GM21619 (cell line): Measurements from ENCODE around the gene RNGTT.
"Not testable (repeated sequence)": the region's sequence is repeated elsewhere in the genome, so short reads cannot be mapped to it uniquely, and the experiment has no call there.

Experiments
- ATAC-seq: cut with Tn5 transposase; IDR thresholded peaks from one replicate; pipeline ENCODE4 v1.9.1; 2021; ENCODE audit not compliant: unreplicated experiment

RNGTT gene

GRCh38 chr6:88741071-88741470, 222.3 kb downstream of the RNGTT start:
- no peak for ATAC-seq

GRCh38 chr6:88734544-88734943, 228.9 kb downstream of the RNGTT start:
- ATAC-seq, result no peak

- no peak for ATAC-seq
Observed at GRCh38 chr6:88730611-88731011, 232.8 kb downstream of the RNGTT start.

- ATAC-seq, result no peak
Observed at GRCh38 chr6:88728756-88729155, 234.7 kb downstream of the RNGTT start.

GRCh38 chr6:88726409-88726808, 237.0 kb downstream of the RNGTT start:
- ATAC-seq, result not testable (repeated sequence)

GRCh38 chr6:88725111-88725975, 238.1 kb downstream of the RNGTT start:
- ATAC-seq, result no peak

GRCh38 chr6:88722686-88723085, 240.7 kb downstream of the RNGTT start:
- no peak for ATAC-seq

GRCh38 chr6:88716399-88716798, 247.0 kb downstream of the RNGTT start:
- ATAC-seq, result not testable (repeated sequence)

GRCh38 chr6:88712243-88712936, 251.0 kb downstream of the RNGTT start:
- no peak for ATAC-seq

GRCh38 chr6:88709819-88710246, 253.6 kb downstream of the RNGTT start:
- no peak for ATAC-seq

GRCh38 chr6:88708197-88708744, 255.1 kb downstream of the RNGTT start:
- ATAC-seq, result no peak

GRCh38 chr6:88705601-88706000, 257.8 kb downstream of the RNGTT start:
- peak; percentile 84 for ATAC-seq

- no peak for ATAC-seq
Observed at GRCh38 chr6:88704980-88705379, 258.4 kb downstream of the RNGTT start.

GRCh38 chr6:88702956-88703556, 260.4 kb downstream of the RNGTT start:
- ATAC-seq, result no peak

- no peak for ATAC-seq
Observed at GRCh38 chr6:88698661-88699060, 264.8 kb downstream of the RNGTT start.

- ATAC-seq, result no peak
Observed at GRCh38 chr6:88695937-88696336, 267.5 kb downstream of the RNGTT start.

- no peak for ATAC-seq
Observed at GRCh38 chr6:88683734-88684133, 279.7 kb downstream of the RNGTT start.

GRCh38 chr6:88680654-88681053, 282.8 kb downstream of the RNGTT start:
- ATAC-seq, result no peak

GRCh38 chr6:88679841-88680240, 283.6 kb downstream of the RNGTT start:
- ATAC-seq, result no peak

- no peak for ATAC-seq
Observed at GRCh38 chr6:88677356-88677755, 286.1 kb downstream of the RNGTT start.

GRCh38 chr6:88671624-88672023, 291.8 kb downstream of the RNGTT start:
- no peak for ATAC-seq

- ATAC-seq, result no peak
Observed at GRCh38 chr6:88670369-88670768, 293.0 kb downstream of the RNGTT start.
